Measurements from ENCODE around the gene HEXIM1. TPM values are rescaled to one million over a fixed set of nuclear protein-coding genes. Genes with fewer than 3 reads are reported as not detected.

The HEXIM1 gene
- total and polyA plus RNA-seq, 2 experiments from 2014 or later: 9.2 to 10.9 TPM

DNA sequence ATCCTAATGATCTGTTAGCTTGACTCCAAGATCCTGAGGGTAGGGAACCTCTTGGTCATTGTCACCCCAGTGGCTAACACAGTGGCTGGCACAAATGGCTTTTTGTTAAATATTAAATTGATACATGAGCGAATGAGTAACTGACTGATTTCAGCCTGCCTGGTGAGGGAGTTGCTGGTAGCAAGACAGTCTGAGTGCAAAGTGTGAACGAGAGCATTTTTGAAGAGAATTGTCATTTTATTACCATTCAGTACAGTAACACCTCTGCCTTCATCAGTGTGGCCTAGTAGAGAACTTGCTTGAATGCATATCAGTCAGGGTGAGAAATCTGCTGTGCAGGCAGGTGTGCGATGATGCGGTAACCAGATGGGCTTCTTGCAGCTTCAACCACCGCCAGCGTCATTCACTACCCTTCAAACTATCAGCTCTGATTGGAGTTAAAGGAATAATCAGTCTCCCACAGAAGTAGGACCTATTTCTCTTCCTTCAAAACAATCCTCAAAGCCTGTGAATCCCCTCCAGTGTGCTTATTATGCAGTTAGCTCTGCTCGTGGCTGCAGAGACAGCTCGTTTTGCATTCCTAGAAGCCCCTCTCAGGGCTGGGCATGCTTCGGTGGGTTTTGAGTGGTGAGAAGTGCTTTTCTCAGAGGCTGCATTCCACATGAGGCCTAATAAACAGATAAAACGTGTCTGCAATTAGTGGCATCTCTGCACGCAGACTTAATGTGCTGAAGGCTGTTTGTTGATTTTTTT, 42.4 kb downstream of the HEXIM1 start:
- no peak overlapping the region for H3K27ac Mint-ChIP-seq
- Histone ChIP-seq H3K27me3 (ENCODE audit: insufficient read depth) (no peaks in the 10 kb centered on the region), H3K4me2 (no peak overlapping the region)

More for the DNA sequence above, 42.4 kb downstream of the HEXIM1 start:
- no peaks in the 10 kb centered on the region for H3K79me2 ChIP-seq (replicated peaks; ENCODE audit: insufficient read depth)
- Mint-ChIP-seq H3K36me3 (ENCODE audit: low read depth) (no peaks in the 10 kb centered on the region), H3K27me3 (ENCODE audit: insufficient read depth, low read depth, poor library complexity) (peaks cover 2% of the 10 kb centered on the region), H3K9me3 (peaks cover 4% of the 10 kb centered on the region; the same call in 2 of the 3 replicates), H3K4me3 (no peak overlapping the region), H3K4me1 (no peaks in the 10 kb centered on the region; the same call in 2 of the 3 replicates)
- TF ChIP-seq EZH2 (IDR thresholded peaks at IDR 0.05; ENCODE audit: low read depth, unreplicated experiment) (no peak), ZNF114 (CRISPR knock-in tag; IDR thresholded peaks at IDR 0.05) (no peak), JUNB (IDR thresholded peaks at IDR 0.05; ENCODE audit: unreplicated experiment) (no peak), CREB1 (CRISPR knock-in tag; IDR thresholded peaks at IDR 0.05; ENCODE audit: low read depth) (no peak), ZNF331 (CRISPR knock-in tag; IDR thresholded peaks at IDR 0.05; ENCODE audit: low read depth) (no peak), EZH2phosphoT487 (IDR thresholded peaks at IDR 0.05; ENCODE audit: unreplicated experiment) (no peak), NANOG (IDR thresholded peaks at IDR 0.05; ENCODE audit: borderline replicate concordance) (no peak), STAT1 (IDR thresholded peaks at IDR 0.05; ENCODE audit: unreplicated experiment) (no peak), POLR2AphosphoS5 (IDR thresholded peaks at IDR 0.05; ENCODE audit: low read depth) (no peak)
- TF ChIP-seq, protein P1, sequence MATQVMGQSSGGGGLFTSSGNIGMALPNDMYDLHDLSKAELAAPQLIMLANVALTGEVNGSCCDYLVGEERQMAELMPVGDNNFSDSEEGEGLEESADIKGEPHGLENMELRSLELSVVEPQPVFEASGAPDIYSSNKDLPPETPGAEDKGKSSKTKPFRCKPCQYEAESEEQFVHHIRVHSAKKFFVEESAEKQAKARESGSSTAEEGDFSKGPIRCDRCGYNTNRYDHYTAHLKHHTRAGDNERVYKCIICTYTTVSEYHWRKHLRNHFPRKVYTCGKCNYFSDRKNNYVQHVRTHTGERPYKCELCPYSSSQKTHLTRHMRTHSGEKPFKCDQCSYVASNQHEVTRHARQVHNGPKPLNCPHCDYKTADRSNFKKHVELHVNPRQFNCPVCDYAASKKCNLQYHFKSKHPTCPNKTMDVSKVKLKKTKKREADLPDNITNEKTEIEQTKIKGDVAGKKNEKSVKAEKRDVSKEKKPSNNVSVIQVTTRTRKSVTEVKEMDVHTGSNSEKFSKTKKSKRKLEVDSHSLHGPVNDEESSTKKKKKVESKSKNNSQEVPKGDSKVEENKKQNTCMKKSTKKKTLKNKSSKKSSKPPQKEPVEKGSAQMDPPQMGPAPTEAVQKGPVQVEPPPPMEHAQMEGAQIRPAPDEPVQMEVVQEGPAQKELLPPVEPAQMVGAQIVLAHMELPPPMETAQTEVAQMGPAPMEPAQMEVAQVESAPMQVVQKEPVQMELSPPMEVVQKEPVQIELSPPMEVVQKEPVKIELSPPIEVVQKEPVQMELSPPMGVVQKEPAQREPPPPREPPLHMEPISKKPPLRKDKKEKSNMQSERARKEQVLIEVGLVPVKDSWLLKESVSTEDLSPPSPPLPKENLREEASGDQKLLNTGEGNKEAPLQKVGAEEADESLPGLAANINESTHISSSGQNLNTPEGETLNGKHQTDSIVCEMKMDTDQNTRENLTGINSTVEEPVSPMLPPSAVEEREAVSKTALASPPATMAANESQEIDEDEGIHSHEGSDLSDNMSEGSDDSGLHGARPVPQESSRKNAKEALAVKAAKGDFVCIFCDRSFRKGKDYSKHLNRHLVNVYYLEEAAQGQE (IDR thresholded peaks at IDR 0.05; ENCODE audit: unreplicated experiment): no peak
- TF ChIP-seq, protein P2, sequence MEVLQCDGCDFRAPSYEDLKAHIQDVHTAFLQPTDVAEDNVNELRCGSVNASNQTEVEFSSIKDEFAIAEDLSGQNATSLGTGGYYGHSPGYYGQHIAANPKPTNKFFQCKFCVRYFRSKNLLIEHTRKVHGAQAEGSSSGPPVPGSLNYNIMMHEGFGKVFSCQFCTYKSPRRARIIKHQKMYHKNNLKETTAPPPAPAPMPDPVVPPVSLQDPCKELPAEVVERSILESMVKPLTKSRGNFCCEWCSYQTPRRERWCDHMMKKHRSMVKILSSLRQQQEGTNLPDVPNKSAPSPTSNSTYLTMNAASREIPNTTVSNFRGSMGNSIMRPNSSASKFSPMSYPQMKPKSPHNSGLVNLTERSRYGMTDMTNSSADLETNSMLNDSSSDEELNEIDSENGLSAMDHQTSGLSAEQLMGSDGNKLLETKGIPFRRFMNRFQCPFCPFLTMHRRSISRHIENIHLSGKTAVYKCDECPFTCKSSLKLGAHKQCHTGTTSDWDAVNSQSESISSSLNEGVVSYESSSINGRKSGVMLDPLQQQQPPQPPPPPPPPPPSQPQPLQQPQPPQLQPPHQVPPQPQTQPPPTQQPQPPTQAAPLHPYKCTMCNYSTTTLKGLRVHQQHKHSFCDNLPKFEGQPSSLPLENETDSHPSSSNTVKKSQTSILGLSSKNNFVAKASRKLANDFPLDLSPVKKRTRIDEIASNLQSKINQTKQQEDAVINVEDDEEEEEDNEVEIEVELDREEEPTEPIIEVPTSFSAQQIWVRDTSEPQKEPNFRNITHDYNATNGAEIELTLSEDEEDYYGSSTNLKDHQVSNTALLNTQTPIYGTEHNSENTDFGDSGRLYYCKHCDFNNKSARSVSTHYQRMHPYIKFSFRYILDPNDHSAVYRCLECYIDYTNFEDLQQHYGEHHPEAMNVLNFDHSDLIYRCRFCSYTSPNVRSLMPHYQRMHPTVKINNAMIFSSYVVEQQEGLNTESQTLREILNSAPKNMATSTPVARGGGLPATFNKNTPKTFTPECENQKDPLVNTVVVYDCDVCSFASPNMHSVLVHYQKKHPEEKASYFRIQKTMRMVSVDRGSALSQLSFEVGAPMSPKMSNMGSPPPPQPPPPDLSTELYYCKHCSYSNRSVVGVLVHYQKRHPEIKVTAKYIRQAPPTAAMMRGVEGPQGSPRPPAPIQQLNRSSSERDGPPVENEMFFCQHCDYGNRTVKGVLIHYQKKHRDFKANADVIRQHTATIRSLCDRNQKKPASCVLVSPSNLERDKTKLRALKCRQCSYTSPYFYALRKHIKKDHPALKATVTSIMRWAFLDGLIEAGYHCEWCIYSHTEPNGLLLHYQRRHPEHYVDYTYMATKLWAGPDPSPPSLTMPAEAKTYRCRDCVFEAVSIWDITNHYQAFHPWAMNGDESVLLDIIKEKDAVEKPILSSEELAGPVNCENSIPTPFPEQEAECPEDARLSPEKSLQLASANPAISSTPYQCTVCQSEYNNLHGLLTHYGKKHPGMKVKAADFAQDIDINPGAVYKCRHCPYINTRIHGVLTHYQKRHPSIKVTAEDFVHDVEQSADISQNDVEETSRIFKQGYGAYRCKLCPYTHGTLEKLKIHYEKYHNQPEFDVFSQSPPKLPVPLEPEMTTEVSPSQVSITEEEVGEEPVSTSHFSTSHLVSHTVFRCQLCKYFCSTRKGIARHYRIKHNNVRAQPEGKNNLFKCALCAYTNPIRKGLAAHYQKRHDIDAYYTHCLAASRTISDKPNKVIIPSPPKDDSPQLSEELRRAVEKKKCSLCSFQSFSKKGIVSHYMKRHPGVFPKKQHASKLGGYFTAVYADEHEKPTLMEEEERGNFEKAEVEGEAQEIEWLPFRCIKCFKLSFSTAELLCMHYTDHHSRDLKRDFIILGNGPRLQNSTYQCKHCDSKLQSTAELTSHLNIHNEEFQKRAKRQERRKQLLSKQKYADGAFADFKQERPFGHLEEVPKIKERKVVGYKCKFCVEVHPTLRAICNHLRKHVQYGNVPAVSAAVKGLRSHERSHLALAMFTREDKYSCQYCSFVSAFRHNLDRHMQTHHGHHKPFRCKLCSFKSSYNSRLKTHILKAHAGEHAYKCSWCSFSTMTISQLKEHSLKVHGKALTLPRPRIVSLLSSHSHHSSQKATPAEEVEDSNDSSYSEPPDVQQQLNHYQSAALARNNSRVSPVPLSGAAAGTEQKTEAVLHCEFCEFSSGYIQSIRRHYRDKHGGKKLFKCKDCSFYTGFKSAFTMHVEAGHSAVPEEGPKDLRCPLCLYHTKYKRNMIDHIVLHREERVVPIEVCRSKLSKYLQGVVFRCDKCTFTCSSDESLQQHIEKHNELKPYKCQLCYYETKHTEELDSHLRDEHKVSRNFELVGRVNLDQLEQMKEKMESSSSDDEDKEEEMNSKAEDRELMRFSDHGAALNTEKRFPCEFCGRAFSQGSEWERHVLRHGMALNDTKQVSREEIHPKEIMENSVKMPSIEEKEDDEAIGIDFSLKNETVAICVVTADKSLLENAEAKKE (CRISPR knock-in tag; IDR thresholded peaks at IDR 0.05): no peak
- TF ChIP-seq, protein P3, sequence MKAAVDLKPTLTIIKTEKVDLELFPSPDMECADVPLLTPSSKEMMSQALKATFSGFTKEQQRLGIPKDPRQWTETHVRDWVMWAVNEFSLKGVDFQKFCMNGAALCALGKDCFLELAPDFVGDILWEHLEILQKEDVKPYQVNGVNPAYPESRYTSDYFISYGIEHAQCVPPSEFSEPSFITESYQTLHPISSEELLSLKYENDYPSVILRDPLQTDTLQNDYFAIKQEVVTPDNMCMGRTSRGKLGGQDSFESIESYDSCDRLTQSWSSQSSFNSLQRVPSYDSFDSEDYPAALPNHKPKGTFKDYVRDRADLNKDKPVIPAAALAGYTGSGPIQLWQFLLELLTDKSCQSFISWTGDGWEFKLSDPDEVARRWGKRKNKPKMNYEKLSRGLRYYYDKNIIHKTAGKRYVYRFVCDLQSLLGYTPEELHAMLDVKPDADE (IDR thresholded peaks at IDR 0.05): no peak
- TF ChIP-seq, protein P4, sequence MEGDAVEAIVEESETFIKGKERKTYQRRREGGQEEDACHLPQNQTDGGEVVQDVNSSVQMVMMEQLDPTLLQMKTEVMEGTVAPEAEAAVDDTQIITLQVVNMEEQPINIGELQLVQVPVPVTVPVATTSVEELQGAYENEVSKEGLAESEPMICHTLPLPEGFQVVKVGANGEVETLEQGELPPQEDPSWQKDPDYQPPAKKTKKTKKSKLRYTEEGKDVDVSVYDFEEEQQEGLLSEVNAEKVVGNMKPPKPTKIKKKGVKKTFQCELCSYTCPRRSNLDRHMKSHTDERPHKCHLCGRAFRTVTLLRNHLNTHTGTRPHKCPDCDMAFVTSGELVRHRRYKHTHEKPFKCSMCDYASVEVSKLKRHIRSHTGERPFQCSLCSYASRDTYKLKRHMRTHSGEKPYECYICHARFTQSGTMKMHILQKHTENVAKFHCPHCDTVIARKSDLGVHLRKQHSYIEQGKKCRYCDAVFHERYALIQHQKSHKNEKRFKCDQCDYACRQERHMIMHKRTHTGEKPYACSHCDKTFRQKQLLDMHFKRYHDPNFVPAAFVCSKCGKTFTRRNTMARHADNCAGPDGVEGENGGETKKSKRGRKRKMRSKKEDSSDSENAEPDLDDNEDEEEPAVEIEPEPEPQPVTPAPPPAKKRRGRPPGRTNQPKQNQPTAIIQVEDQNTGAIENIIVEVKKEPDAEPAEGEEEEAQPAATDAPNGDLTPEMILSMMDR (conservative IDR thresholded peaks at IDR 0.05; ENCODE audit: low read depth in 2 of 2): no peak
- H3K4me3 ChIP-seq: no peak overlapping the region
- no peaks in the 10 kb centered on the region for H4K20me1 ChIP-seq (replicated peaks; ENCODE audit: insufficient read depth)
- H3K4me1 ChIP-seq (ENCODE audit: insufficient read depth): no peaks in the 10 kb centered on the region
- no peak for ATAC-seq
- no peak overlapping the region for H3K27ac ChIP-seq (ENCODE audit: low read depth)
- DNase-seq (ENCODE audit: low spot score): no peak
- no peaks in the 10 kb centered on the region for H3K9me2 ChIP-seq (ENCODE audit: insufficient read depth)
- no peak overlapping the region for H2AFZ ChIP-seq
- no peaks in the 10 kb centered on the region for H3K36me3 ChIP-seq (ENCODE audit: insufficient read depth)
- no peaks in the 10 kb centered on the region for H3F3A ChIP-seq (replicated peaks; ENCODE audit: low read depth)
